Ascending aorta (tissue), 2 donors: ENCODE results near the gene MRPL52. TPM values are rescaled to one million over a fixed set of nuclear protein-coding genes. Genes with fewer than 3 reads are reported as not detected.

Source experiments
- DNase-seq, 2 donors: peaks; one replicate each; pipeline ENCODE4 v3.0.0-alpha.2; 2019; ENCODE audit warnings: low spot score in 2 of 2
- H3K27ac ChIP-seq, 2 donors: fragments of 200-600 bp; sonication (generic); one replicate each; pipeline ENCODE4 v1.5.1; 2016 to 2017; ENCODE audit warnings: mild to moderate bottlenecking in 1 of 2
- H3K27me3 ChIP-seq: fragments of 200-600 bp; sonication (generic); one replicate; pipeline ENCODE4 v1.5.1; 2017
- H3K36me3 ChIP-seq, 2 donors: fragments of 200-600 bp; sonication (generic); one replicate each; pipeline ENCODE4 v1.5.1; 2016
- H3K4me1 ChIP-seq, 2 donors: fragments of 200-600 bp; sonication (generic); one replicate each; pipeline ENCODE4 v1.5.1; 2016 to 2017; ENCODE audit warnings: mild to moderate bottlenecking in 1 of 2
- H3K4me3 ChIP-seq, 2 donors: fragments of 200-600 bp; sonication (generic); one replicate each; pipeline ENCODE4 v1.5.1; 2016 to 2017; ENCODE audit warnings: mild to moderate bottlenecking in 1 of 2
- H3K9me3 ChIP-seq, 2 donors: fragments of 200-600 bp; sonication (generic); one replicate each; pipeline ENCODE4 v1.5.1; 2016
- intact Hi-C: fragments of 100-400 bp; cut with DNase I; formaldehyde crosslinking; loops from one replicate; pipeline ENCODE4 v1.15.1; 2023
- total RNA-seq: library from RNA; depleted of rRNA; stranded (reverse); fragments of >200 nt; gene quantifications from one replicate; pipeline ENCODE4 v1.1.0, GENCODE V29; 2016
- TF ChIP-seq, protein P1 (sequence below), 3 experiments: fragments of 200-600 bp in 2 of 3; fragments of 450-650 bp in 1 of 3; sonication (generic) in 2 of 3; IDR thresholded peaks; one replicate each; pipeline ENCODE4 v1.5.1; 2016 to 2019; ENCODE audit warnings: antibody characterized with exemption in 3 of 3, mild to moderate bottlenecking in 1 of 3, moderate library complexity in 1 of 3

MRPL52 gene
- total RNA-seq, 1 donor from 2014 or later = 6.6 TPM

DNA sequence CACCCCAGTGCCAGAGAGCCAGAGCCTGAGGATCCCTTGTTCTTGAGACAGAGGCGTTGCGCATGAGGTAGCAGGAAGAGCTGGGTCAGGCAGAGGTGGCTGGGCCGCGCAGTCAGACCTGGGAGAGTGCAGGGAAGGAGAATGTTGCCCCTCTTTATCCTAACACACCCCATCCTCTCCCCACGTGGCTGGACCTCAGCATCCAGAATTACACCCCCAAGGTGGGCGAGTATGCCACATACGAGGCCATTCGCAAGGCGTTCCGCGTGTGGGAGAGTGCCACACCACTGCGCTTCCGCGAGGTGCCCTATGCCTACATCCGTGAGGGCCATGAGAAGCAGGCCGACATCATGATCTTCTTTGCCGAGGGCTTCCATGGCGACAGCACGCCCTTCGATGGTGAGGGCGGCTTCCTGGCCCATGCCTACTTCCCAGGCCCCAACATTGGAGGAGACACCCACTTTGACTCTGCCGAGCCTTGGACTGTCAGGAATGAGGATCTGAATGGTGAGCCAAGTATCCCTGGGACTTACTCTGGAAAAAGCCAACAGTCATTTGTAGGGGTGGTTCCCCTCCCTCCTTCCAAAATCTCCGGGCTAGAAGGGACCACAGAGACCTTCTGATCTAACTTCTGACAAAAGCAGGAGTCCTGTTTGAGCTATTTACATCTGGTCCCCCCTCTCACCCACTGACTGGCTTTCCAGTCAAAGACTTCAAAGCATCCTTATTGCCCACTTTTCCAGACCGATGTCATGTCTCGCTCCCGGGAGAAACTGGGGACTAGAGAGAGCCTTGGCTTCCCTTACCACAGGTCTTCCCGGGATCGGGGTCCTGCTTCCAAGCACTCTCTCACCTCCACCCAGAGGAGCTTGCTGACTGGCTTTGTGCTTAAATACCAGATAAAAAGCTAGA, 12.8 kb downstream of the MRPL52 start:
- peaks cover 59 to 64% of the 10 kb centered on the region in 2 donors for H3K36me3 ChIP-seq
- H3K9me3 ChIP-seq = no peaks in the 10 kb centered on the region
- TF ChIP-seq, protein P1, sequence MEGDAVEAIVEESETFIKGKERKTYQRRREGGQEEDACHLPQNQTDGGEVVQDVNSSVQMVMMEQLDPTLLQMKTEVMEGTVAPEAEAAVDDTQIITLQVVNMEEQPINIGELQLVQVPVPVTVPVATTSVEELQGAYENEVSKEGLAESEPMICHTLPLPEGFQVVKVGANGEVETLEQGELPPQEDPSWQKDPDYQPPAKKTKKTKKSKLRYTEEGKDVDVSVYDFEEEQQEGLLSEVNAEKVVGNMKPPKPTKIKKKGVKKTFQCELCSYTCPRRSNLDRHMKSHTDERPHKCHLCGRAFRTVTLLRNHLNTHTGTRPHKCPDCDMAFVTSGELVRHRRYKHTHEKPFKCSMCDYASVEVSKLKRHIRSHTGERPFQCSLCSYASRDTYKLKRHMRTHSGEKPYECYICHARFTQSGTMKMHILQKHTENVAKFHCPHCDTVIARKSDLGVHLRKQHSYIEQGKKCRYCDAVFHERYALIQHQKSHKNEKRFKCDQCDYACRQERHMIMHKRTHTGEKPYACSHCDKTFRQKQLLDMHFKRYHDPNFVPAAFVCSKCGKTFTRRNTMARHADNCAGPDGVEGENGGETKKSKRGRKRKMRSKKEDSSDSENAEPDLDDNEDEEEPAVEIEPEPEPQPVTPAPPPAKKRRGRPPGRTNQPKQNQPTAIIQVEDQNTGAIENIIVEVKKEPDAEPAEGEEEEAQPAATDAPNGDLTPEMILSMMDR (IDR thresholded peaks at IDR 0.05) = no peak
- H3K4me1 ChIP-seq = peaks cover 12 to 33% of the 10 kb centered on the region in 2 donors
- no peak for DNase-seq
- peak overlapping the region in 1 of 2 donors; percentile 24 for H3K27ac ChIP-seq
- intact Hi-C loops = loop anchor here (10.0 kb wide), 1 partner anchor 1368 kb away; the partner anchor contains the start of genes RAB2B and TOX4
- no peak overlapping the region for H3K4me3 ChIP-seq
- H3K27me3 ChIP-seq = no peaks in the 10 kb centered on the region

- TF ChIP-seq, protein P1 (IDR thresholded peaks at IDR 0.05) = no peak
- no peak for DNase-seq
- no peaks in the 10 kb centered on the region for H3K9me3 ChIP-seq
- peaks cover 12 to 42% of the 10 kb centered on the region in 2 donors for H3K4me1 ChIP-seq
- intact Hi-C loops = loop anchor here (10.0 kb wide), 1 partner anchor 1369 kb away; the partner anchor contains the start of genes RAB2B and TOX4
- no peaks in the 10 kb centered on the region for H3K27me3 ChIP-seq
- H3K36me3 ChIP-seq = peaks cover 59 to 64% of the 10 kb centered on the region in 2 donors
- H3K27ac ChIP-seq = peak overlapping the region; percentile 24 to 87
- no peak overlapping the region for H3K4me3 ChIP-seq
These were observed 13.6 kb downstream of the MRPL52 start for GRCh38 chr14:22843123-22843925.

DNA sequence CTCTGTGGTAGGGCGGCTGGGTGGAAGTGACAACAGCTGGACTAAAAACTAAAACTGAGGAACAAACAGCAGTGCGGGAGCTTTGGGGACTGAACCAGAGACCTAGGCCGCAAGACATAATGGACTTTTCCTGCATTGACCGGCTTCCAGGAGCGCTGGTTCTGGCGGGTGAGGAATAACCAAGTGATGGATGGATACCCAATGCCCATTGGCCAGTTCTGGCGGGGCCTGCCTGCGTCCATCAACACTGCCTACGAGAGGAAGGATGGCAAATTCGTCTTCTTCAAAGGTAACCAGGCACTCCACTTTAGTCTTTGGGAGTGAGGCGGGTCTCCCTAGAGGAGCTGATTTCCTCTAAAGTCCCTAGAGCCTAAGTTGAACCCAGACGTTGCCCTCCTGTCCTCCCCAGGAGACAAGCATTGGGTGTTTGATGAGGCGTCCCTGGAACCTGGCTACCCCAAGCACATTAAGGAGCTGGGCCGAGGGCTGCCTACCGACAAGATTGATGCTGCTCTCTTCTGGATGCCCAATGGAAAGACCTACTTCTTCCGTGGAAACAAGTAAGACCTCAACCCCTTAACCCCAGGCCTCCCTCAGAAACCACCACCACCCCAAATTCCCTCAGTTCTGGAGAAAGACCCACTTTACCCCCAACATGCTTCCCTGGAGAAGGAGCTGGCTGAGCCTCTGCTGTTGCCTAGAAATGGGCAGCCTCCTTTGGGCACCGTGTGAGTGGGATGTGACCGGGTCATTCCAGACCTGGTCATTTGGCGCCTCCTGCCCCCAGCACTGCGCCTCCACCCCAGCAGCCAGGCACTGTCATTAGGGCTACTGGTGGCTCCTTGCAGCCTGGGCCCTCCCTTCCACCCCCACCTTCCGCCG, 14.8 kb downstream of the MRPL52 start:
- H3K9me3 ChIP-seq = no peaks in the 10 kb centered on the region
- peak overlapping the region; percentile 87 to 91 for H3K27ac ChIP-seq
- no peak for DNase-seq
- TF ChIP-seq, protein P1 (IDR thresholded peaks at IDR 0.05) = no peak
- H3K27me3 ChIP-seq = no peaks in the 10 kb centered on the region
- intact Hi-C loops = loop anchor here (10.0 kb wide), 1 partner anchor 1370 kb away; the partner anchor contains the start of genes RAB2B and TOX4
- H3K4me3 ChIP-seq = no peak overlapping the region
- peaks cover 20 to 43% of the 10 kb centered on the region in 2 donors for H3K4me1 ChIP-seq
- H3K36me3 ChIP-seq = peaks cover 59 to 64% of the 10 kb centered on the region in 2 donors

DNA sequence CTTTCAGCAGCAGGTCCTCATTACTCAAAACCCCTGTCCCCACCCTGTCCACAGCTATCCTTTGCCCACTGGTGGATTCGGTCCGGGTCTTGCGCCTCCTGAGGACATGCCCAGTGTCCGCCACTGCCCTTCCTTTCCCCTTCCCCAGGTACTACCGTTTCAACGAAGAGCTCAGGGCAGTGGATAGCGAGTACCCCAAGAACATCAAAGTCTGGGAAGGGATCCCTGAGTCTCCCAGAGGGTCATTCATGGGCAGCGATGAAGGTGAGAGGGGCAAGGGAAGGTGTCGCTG, 15.4 kb downstream of the MRPL52 start:
- Histone ChIP-seq H3K36me3 (peaks cover 59 to 64% of the 10 kb centered on the region in 2 donors), H3K27ac (peak overlapping the region; percentile 87 to 91), H3K27me3 (no peaks in the 10 kb centered on the region), H3K9me3 (no peaks in the 10 kb centered on the region), H3K4me3 (no peak overlapping the region), H3K4me1 (peaks cover 25 to 46% of the 10 kb centered on the region in 2 donors)
- TF ChIP-seq, protein P1 (IDR thresholded peaks at IDR 0.05) = no peak
- DNase-seq = no peak
- intact Hi-C loops = loop anchor here (10.0 kb wide), 1 partner anchor 1370 kb away; the partner anchor contains the start of genes RAB2B and TOX4
